WTC11 (cell line): ENCODE results near the gene PAN3. TPM values are rescaled to one million over a fixed set of nuclear protein-coding genes. Genes with fewer than 3 reads are reported as not detected.

Experiments
- ATAC-seq: fragments of 200-7000 bp; cut with Tn5 transposase; 2 replicates; pipeline ENCODE4 v1.10.0; 2021; ENCODE audit warnings: mild to moderate bottlenecking, moderate library complexity
- CTCF ChIA-PET: fragments of 300-600 bp; sonication (Branson Sonifier 250); formaldehyde crosslinking; loops from one replicate; lab custom pipeline; 2021; ENCODE audit warnings: antibody characterized with exemption; lab: Charles Lee
- POLR2A ChIA-PET: fragments of 350-600 bp; sonication (Branson Sonifier 250); formaldehyde crosslinking; loops from one replicate; lab custom pipeline; 2021; ENCODE audit warnings: antibody characterized with exemption; lab: Charles Lee
- DNase-seq: peaks from one replicate; pipeline ENCODE4 v3.0.0; 2021; ENCODE audit warnings: low spot score
- H3K27ac Mint-ChIP-seq: 2 replicates; pipeline ENCODE4 v1.8.0; 2021; ENCODE audit warnings: mixed read lengths
- H3K27me3 Mint-ChIP-seq: 2 replicates; pipeline ENCODE4 v1.8.0; 2021; ENCODE audit warnings: low read depth, mild to moderate bottlenecking, moderate library complexity, mixed read lengths
- H3K36me3 Mint-ChIP-seq: 2 replicates; pipeline ENCODE4 v1.8.0; 2021; ENCODE audit warnings: mixed read lengths
- H3K4me1 Mint-ChIP-seq: 2 replicates; pipeline ENCODE4 v1.8.0; 2022; ENCODE audit warnings: mixed read lengths
- H3K4me3 Mint-ChIP-seq: 2 replicates; pipeline ENCODE4 v1.8.0; 2021; ENCODE audit warnings: mild to moderate bottlenecking, moderate library complexity, mixed read lengths
- H3K9me3 Mint-ChIP-seq: 2 replicates; pipeline ENCODE4 v1.8.0; 2021; ENCODE audit warnings: mixed read lengths
- ATF1 ChIP-seq: sonication (generic); formaldehyde crosslinking; IDR thresholded peaks from 2 replicates; pipeline ENCODE4 v1.8.1; 2023; ENCODE audit warnings: mild to moderate bottlenecking, moderate library complexity, missing genetic modification reagents
- CREM ChIP-seq: sonication (generic); formaldehyde crosslinking; IDR thresholded peaks from 2 replicates; pipeline ENCODE4 v1.8.1; 2022; ENCODE audit warnings: mild to moderate bottlenecking, missing genetic modification reagents, moderate library complexity
- ESRRA ChIP-seq: sonication (generic); formaldehyde crosslinking; IDR thresholded peaks from 2 replicates; pipeline ENCODE4 v1.8.1; 2022; ENCODE audit warnings: mild to moderate bottlenecking, missing genetic modification reagents, borderline replicate concordance
- HMGA2 ChIP-seq: fragments of 250-450 bp; sonication (Bioruptor Pico); IDR thresholded peaks from 2 replicates; pipeline ENCODE4 v1.4.0; 2021; ENCODE audit warnings: mild to moderate bottlenecking, moderate library complexity
- IRF1 ChIP-seq: sonication (generic); formaldehyde crosslinking; IDR thresholded peaks from 2 replicates; pipeline ENCODE4 v1.8.0; 2023; ENCODE audit warnings: missing genetic modification reagents
- JUN ChIP-seq: sonication (generic); formaldehyde crosslinking; IDR thresholded peaks from 2 replicates; pipeline ENCODE4 v1.8.0; 2023; ENCODE audit warnings: mild to moderate bottlenecking, missing genetic modification reagents
- MXD4 ChIP-seq: fragments of 250-450 bp; sonication (Bioruptor Pico); IDR thresholded peaks from 2 replicates; pipeline ENCODE4 v1.8.0; 2021; ENCODE audit warnings: mild to moderate bottlenecking, moderate library complexity, borderline replicate concordance
- MYBL2 ChIP-seq: sonication (generic); formaldehyde crosslinking; IDR thresholded peaks from 2 replicates; pipeline ENCODE4 v1.8.1; 2023; ENCODE audit warnings: mild to moderate bottlenecking, moderate library complexity, missing genetic modification reagents
- NR2C2 ChIP-seq: sonication (generic); formaldehyde crosslinking; IDR thresholded peaks from 2 replicates; pipeline ENCODE4 v1.8.0; 2022; ENCODE audit warnings: mild to moderate bottlenecking, missing genetic modification reagents
- RORB ChIP-seq: fragments of 250-450 bp; sonication (Bioruptor Pico); IDR thresholded peaks from 2 replicates; pipeline ENCODE4 v1.9.0; 2021; ENCODE audit warnings: mild to moderate bottlenecking
- SMAD4 ChIP-seq: sonication (generic); formaldehyde crosslinking; IDR thresholded peaks from 2 replicates; pipeline ENCODE4 v1.8.0; 2022; ENCODE audit warnings: mild to moderate bottlenecking, missing genetic modification reagents
- TCF7 ChIP-seq: sonication (generic); formaldehyde crosslinking; IDR thresholded peaks from 2 replicates; pipeline ENCODE4 v1.8.0; 2022; ENCODE audit warnings: mild to moderate bottlenecking, low read depth, missing genetic modification reagents, moderate library complexity
- TP53 ChIP-seq: sonication (generic); formaldehyde crosslinking; IDR thresholded peaks from 2 replicates; pipeline ENCODE4 v1.8.1; 2023; ENCODE audit warnings: mild to moderate bottlenecking, missing genetic modification reagents
- USF2 ChIP-seq: sonication (generic); formaldehyde crosslinking; IDR thresholded peaks from 2 replicates; pipeline ENCODE4 v1.8.1; 2023; ENCODE audit warnings: mild to moderate bottlenecking, missing genetic modification reagents, moderate library complexity
- ZBTB43 ChIP-seq: sonication (generic); formaldehyde crosslinking; IDR thresholded peaks from 2 replicates; pipeline ENCODE4 v1.8.1; 2023; ENCODE audit warnings: mild to moderate bottlenecking, missing genetic modification reagents
- ZNF121 ChIP-seq: sonication (generic); formaldehyde crosslinking; IDR thresholded peaks from 2 replicates; pipeline ENCODE4 v1.8.0; 2023; ENCODE audit warnings: missing genetic modification reagents
- ZNF219 ChIP-seq: sonication (generic); formaldehyde crosslinking; IDR thresholded peaks from 2 replicates; pipeline ENCODE4 v1.8.0; 2023; ENCODE audit warnings: missing genetic modification reagents, mild to moderate bottlenecking, borderline replicate concordance
- ZNF532 ChIP-seq: fragments of 250-450 bp; sonication (Bioruptor Pico); IDR thresholded peaks from 2 replicates; pipeline ENCODE4 v1.9.0; 2021; ENCODE audit warnings: mild to moderate bottlenecking, borderline replicate concordance
- total RNA-seq: library from RNA; stranded (reverse); gene quantifications from 3 replicates; pipeline ENCODE4 v1.2.3, GENCODE V29; 2021
- TF ChIP-seq, protein P1 (sequence below): fragments of 200-600 bp; IDR thresholded peaks from 2 replicates; pipeline ENCODE4 v1.8.0; 2022; ENCODE audit warnings: antibody characterized with exemption
- TF ChIP-seq, protein P2 (sequence below): fragments of 250-450 bp; sonication (Bioruptor Pico); IDR thresholded peaks from 2 replicates; pipeline ENCODE4 v1.9.0; 2021; ENCODE audit warnings: mild to moderate bottlenecking
- TF ChIP-seq, protein P3 (sequence below): sonication (generic); formaldehyde crosslinking; IDR thresholded peaks from 2 replicates; pipeline ENCODE4 v1.8.0; 2022; ENCODE audit warnings: mild to moderate bottlenecking, missing genetic modification reagents

PAN3 gene
- total RNA-seq, 1 experiment from 2014 or later = 37.8 TPM

- Mint-ChIP-seq H3K4me1 (no peaks in the 10 kb centered on the region; the same call in 1 of the 2 replicates), H3K27ac (no peak overlapping the region), H3K36me3 (no peaks in the 10 kb centered on the region), H3K9me3 (no peaks in the 10 kb centered on the region), H3K4me3 (no peak overlapping the region), H3K27me3 (no peaks in the 10 kb centered on the region)
- POLR2A ChIA-PET = interaction anchor here (0.7 to 0.8 kb wide), 2 partner anchors 14 to 83 kb away, joined by 3 read pairs; no protein-coding TSS in a partner anchor
- TF ChIP-seq IRF1 (CRISPR knock-in tag) (no peak), MXD4 (CRISPR knock-in tag) (no peak), RORB (CRISPR knock-in tag) (no peak), JUN (CRISPR knock-in tag) (no peak), ATF1 (CRISPR knock-in tag) (no peak), CREM (CRISPR knock-in tag) (no peak), ZNF121 (no peak), TP53 (no peak), SMAD4 (CRISPR knock-in tag) (no peak), NR2C2 (CRISPR knock-in tag) (no peak), ZNF532 (CRISPR knock-in tag) (no peak), ZNF219 (CRISPR knock-in tag) (no peak), MYBL2 (CRISPR knock-in tag) (no peak), HMGA2 (CRISPR knock-in tag) (no peak)
- TF ChIP-seq, protein P1, sequence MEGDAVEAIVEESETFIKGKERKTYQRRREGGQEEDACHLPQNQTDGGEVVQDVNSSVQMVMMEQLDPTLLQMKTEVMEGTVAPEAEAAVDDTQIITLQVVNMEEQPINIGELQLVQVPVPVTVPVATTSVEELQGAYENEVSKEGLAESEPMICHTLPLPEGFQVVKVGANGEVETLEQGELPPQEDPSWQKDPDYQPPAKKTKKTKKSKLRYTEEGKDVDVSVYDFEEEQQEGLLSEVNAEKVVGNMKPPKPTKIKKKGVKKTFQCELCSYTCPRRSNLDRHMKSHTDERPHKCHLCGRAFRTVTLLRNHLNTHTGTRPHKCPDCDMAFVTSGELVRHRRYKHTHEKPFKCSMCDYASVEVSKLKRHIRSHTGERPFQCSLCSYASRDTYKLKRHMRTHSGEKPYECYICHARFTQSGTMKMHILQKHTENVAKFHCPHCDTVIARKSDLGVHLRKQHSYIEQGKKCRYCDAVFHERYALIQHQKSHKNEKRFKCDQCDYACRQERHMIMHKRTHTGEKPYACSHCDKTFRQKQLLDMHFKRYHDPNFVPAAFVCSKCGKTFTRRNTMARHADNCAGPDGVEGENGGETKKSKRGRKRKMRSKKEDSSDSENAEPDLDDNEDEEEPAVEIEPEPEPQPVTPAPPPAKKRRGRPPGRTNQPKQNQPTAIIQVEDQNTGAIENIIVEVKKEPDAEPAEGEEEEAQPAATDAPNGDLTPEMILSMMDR = no peak
- TF ChIP-seq, protein P2, sequence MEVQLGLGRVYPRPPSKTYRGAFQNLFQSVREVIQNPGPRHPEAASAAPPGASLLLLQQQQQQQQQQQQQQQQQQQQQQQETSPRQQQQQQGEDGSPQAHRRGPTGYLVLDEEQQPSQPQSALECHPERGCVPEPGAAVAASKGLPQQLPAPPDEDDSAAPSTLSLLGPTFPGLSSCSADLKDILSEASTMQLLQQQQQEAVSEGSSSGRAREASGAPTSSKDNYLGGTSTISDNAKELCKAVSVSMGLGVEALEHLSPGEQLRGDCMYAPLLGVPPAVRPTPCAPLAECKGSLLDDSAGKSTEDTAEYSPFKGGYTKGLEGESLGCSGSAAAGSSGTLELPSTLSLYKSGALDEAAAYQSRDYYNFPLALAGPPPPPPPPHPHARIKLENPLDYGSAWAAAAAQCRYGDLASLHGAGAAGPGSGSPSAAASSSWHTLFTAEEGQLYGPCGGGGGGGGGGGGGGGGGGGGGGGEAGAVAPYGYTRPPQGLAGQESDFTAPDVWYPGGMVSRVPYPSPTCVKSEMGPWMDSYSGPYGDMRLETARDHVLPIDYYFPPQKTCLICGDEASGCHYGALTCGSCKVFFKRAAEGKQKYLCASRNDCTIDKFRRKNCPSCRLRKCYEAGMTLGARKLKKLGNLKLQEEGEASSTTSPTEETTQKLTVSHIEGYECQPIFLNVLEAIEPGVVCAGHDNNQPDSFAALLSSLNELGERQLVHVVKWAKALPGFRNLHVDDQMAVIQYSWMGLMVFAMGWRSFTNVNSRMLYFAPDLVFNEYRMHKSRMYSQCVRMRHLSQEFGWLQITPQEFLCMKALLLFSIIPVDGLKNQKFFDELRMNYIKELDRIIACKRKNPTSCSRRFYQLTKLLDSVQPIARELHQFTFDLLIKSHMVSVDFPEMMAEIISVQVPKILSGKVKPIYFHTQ (CRISPR knock-in tag) = no peak
- DNase-seq (no peak), ATAC-seq (peak; percentile 72)
- CTCF ChIA-PET = interaction anchor here (0.6 to 1.1 kb wide), 2 partner anchors 123 to 191 kb away, joined by 3 read pairs; no protein-coding TSS in a partner anchor
Measured at GRCh38 chr13:28117689-28118377, 20.5 kb upstream of the PAN3 start.

DNA sequence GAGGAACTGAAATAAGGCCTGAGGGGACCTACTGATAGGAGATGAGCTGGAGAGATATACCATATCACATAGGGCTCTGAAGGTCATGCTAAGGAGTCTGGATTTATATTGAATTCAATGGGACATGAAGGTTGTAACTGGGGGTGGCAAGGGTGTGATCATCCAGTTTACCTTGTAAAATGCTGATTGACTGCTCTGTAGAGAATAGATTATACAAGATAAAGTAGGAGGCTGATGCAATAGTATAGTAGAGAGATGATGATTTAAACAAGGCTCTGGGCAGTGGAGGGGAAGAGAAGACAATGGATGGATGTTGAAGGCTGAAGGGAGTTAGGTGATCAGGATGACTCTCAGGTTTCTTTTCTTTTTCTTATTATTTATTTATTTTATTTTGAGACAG, 18.0 kb upstream of the PAN3 start:
- DNase-seq (no peak), ATAC-seq (no peak)
- Mint-ChIP-seq H3K36me3 (no peaks in the 10 kb centered on the region), H3K9me3 (no peaks in the 10 kb centered on the region), H3K4me1 (no peaks in the 10 kb centered on the region; the same call in 1 of the 2 replicates), H3K4me3 (no peak overlapping the region), H3K27ac (no peak overlapping the region), H3K27me3 (no peaks in the 10 kb centered on the region)
- POLR2A ChIA-PET = interaction anchor here (0.6 kb wide), 1 partner anchor 18 kb away, joined by 3 read pairs; the partner anchor contains the start of gene PAN3
- CTCF ChIA-PET = no interaction called here
- no peak for TF ChIP-seq HMGA2 (CRISPR knock-in tag)
- no peak for TF ChIP-seq ZBTB43 (CRISPR knock-in tag)
- TF ChIP-seq, protein P3, sequence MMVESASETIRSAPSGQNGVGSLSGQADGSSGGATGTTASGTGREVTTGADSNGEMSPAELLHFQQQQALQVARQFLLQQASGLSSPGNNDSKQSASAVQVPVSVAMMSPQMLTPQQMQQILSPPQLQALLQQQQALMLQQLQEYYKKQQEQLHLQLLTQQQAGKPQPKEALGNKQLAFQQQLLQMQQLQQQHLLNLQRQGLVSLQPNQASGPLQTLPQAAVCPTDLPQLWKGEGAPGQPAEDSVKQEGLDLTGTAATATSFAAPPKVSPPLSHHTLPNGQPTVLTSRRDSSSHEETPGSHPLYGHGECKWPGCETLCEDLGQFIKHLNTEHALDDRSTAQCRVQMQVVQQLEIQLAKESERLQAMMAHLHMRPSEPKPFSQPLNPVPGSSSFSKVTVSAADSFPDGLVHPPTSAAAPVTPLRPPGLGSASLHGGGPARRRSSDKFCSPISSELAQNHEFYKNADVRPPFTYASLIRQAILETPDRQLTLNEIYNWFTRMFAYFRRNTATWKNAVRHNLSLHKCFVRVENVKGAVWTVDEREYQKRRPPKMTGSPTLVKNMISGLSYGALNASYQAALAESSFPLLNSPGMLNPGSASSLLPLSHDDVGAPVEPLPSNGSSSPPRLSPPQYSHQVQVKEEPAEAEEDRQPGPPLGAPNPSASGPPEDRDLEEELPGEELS (CRISPR knock-in tag) = no peak
- TF ChIP-seq ESRRA (CRISPR knock-in tag) = no peak
- TF ChIP-seq USF2 (CRISPR knock-in tag) = no peak
- TF ChIP-seq TCF7 (CRISPR knock-in tag) = no peak
